ENCODE results near the gene TBXT. TPM values are rescaled to one million over a fixed set of nuclear protein-coding genes. Genes with fewer than 3 reads are reported as not detected.

TBXT gene, protein sequence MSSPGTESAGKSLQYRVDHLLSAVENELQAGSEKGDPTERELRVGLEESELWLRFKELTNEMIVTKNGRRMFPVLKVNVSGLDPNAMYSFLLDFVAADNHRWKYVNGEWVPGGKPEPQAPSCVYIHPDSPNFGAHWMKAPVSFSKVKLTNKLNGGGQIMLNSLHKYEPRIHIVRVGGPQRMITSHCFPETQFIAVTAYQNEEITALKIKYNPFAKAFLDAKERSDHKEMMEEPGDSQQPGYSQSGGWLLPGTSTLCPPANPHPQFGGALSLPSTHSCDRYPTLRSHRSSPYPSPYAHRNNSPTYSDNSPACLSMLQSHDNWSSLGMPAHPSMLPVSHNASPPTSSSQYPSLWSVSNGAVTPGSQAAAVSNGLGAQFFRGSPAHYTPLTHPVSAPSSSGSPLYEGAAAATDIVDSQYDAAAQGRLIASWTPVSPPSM
- total RNA-seq: not detected

DNA sequence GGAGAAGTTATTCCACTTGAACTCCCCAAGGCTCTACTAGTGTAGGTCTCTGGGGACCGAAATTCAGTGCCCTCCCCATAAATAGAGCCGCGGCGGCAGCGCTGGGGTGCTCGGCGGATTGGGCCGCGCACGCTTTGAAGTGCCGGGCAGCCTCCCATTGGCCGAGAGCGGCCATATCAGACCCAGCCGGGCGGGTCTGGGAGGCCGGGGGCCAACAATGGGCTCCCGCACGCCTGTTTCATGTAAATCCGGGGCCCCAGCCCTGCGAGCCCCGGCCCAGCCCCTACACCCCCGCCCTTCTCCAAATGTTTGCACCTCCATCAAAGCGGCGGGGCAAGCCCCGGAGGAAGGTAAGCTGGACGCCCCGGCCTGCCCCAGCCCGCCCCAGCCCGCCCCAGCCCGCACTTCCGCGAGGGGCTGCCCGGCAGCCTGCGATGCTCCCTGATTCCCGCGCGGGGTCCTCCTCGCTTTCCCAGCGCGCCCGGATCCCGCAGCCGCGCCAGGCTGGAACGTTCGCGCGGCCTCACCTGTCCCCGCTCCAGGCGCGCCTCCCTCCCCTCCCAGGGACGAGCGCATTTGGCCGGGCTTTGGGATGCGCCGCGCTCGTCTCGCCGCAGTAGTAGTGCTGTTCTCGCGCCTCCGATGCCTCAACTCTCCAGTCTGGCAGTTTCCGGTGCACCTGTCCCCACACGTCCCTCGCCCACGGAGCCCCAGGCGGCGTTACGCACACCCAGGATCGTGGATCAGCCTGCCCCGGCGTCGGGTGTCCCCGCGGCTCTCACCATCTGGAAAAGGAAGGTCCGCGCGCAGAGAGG, at the start of gene TBXT:
TBXT (minus strand) TSS at position 51 of the 815 bp plus-strand sequence. CDS start 260 bp downstream, outside the sequence.
- Histone ChIP-seq H3K4me3 (peak within 1 kb of the TSS in 2 of 4 donors; percentile 13 to 34), H3K9me3 (no peaks in the 10 kb centered on the region), H3K36me3 (no peaks in the 10 kb centered on the region), H3K27me3 (peaks cover 0 to 84% of the 10 kb centered on the region in 2 donors), H3K4me1 (peaks cover 0 to 33% (median 10%) of the 10 kb centered on the region in 4 donors), H3K27ac (no peak within 1 kb of the TSS)
- whole genome bisulfite sequencing, 2 donors: 1% methylated on average over 27 to 34 of the region's 79 CpGs
- no peak for DNase-seq (ENCODE audit: low spot score in 2 of 2)
- no peak for TF ChIP-seq POLR2A (IDR thresholded peaks at IDR 0.05)
- TF ChIP-seq CTCF (IDR thresholded peaks at IDR 0.05): no peak
- no peak for TF ChIP-seq EP300 (IDR thresholded peaks at IDR 0.05)

GRCh38 chr6:166207284-166207561, 39.6 kb upstream of the TBXT start:
- no peak overlapping the region for H3K27ac ChIP-seq
- peaks cover 0 to 10% (median 2%) of the 10 kb centered on the region in 4 donors for H3K9me3 ChIP-seq
- no peak for TF ChIP-seq POLR2A (IDR thresholded peaks at IDR 0.05)
- no peak for TF ChIP-seq CTCF (IDR thresholded peaks at IDR 0.05)
- no peak for TF ChIP-seq EP300 (IDR thresholded peaks at IDR 0.05)
- DNase-seq (ENCODE audit: low spot score in 2 of 2): no peak
- H3K27me3 ChIP-seq: no peaks in the 10 kb centered on the region
- peaks cover 0 to 1% (median 0%) of the 10 kb centered on the region in 4 donors for H3K4me1 ChIP-seq
- WGBS, 2 donors: 82 to 89% methylated on average over 3 of the region's 3 CpGs
- H3K36me3 ChIP-seq: no peaks in the 10 kb centered on the region
- no peak overlapping the region for H3K4me3 ChIP-seq

DNA sequence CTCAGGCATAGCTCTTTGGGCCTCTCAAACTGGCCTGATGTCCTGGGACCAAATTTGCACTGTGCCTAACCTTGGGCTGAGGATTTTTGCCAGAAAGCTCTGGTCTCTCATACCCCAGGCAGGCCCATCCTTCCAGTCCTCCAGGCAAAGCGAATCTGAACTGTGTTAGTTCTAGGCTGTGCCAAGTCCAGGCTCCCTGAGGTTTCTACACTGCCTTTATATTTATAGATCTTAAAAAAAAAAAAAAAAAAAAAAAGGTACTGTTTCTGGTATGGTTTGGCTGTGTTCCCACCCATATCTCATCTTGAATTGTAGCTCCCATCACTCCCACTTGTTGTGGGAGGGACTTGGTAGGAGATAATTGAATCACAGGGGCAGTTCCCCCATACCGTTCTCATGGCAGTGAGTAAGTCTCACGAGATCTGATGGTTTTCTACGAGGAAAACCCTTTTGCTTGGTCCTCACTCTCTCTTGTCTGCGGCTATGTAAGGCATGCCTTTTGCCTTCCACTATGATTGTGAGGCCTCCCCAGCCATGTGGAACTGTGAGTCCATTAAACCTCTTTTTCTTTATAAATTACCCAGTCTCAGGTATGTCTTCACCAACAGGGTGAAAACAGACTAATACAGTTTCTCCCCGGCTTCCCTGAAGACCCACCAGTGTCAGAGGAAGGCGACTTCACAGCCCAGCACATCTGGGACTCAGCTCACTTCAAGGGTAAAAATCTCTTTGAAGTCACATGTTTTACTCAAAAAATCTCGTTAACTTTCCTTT, 39.0 kb upstream of the TBXT start:
- Histone ChIP-seq H3K4me3 (no peak overlapping the region), H3K9me3 (peaks cover 0 to 4% (median under 1%) of the 10 kb centered on the region in 4 donors), H3K27ac (no peak overlapping the region), H3K4me1 (peaks cover 0 to 6% (median 0%) of the 10 kb centered on the region in 4 donors), H3K36me3 (no peaks in the 10 kb centered on the region), H3K27me3 (no peaks in the 10 kb centered on the region)
- no peak for DNase-seq (ENCODE audit: low spot score in 2 of 2)
- TF ChIP-seq CTCF (IDR thresholded peaks at IDR 0.05) (no peak), POLR2A (IDR thresholded peaks at IDR 0.05) (no peak)
- 57 to 66% methylated on average over 8 of the region's 8 CpGs for WGBS, 2 donors

DNA sequence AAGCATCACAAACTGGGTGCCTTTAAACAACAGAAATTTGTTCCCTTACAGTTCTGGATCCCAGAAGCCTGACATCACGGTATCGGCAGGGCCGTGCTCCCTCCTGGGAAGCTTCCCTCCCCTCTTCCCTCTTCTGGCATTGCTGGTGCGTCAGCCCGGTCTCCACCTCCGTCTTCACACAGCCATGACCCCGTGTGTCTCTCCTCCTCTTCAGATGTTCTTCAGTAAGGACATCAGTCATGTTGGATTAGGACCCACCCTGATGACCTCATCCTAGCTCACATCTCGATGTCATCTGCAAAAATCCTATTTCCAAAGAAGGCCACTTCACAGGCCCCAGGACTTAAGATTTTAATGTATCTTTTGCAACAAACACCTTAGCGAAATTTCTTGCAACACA, 38.4 kb upstream of the TBXT start:
- Histone ChIP-seq H3K4me1 (peaks cover 0 to 6% (median 0%) of the 10 kb centered on the region in 4 donors), H3K27ac (no peak overlapping the region), H3K36me3 (no peaks in the 10 kb centered on the region), H3K4me3 (no peak overlapping the region), H3K27me3 (no peaks in the 10 kb centered on the region), H3K9me3 (no peaks in the 10 kb centered on the region)
- no peak for TF ChIP-seq CTCF (IDR thresholded peaks at IDR 0.05)
- no peak for TF ChIP-seq POLR2A (IDR thresholded peaks at IDR 0.05)
- TF ChIP-seq EP300 (IDR thresholded peaks at IDR 0.05): no peak
- WGBS, 2 donors: 86 to 89% methylated on average over 9 of the region's 9 CpGs
- no peak for DNase-seq (ENCODE audit: low spot score in 2 of 2)
